Activated CD8-positive, alpha-beta memory T cell treated with anti-CD3 and anti-CD28 coated beads for 48 hours (primary cell): ENCODE data around the gene RFX2.
"Not testable (repeated sequence)": the region's sequence is repeated elsewhere in the genome, so short reads cannot be mapped to it uniquely, and the experiment has no call there.

ENCODE experiments used
- DNase-seq, 3 experiments: peaks; one replicate each; pipeline ENCODE4 v3.0.0-alpha.2; 2020; ENCODE audit warnings: low read depth in 2 of 3, low spot score in 2 of 3

RFX2 gene

DNA sequence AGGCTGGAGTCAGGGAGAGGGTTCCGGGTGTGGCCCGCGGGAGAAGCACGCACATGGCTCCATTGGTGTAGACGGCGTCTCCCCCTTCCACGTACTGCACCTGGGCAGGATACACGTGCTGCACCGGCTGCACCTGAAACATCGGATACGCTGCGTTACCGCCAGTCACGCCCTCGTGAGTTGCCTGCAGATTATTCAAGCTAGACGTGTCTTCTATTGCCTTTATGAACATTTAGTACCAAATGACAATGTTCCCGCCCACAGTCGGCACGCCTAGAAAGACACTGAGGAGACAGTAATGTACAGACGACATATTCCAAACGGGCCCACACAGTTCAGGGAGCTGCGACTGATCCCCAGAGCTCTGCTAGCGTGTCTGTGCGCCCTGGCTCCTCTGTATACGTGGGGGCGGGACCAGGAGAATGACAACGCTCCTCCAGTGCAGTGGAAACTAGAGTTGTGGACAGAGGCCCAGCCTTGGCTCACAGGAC is 68.3 kb downstream of the RFX2 start:
- DNase-seq: no peak

- no peak for DNase-seq
Measured at GRCh38 chr19:6041071-6041470, 69.2 kb downstream of the RFX2 start.

- DNase-seq: no peak
Measured at GRCh38 chr19:6039566-6040225, 70.6 kb downstream of the RFX2 start.

GRCh38 chr19:6038634-6039405 is 71.5 kb downstream of the RFX2 start:
- peak in 1 of 3 experiments; percentile 31 for DNase-seq

DNA sequence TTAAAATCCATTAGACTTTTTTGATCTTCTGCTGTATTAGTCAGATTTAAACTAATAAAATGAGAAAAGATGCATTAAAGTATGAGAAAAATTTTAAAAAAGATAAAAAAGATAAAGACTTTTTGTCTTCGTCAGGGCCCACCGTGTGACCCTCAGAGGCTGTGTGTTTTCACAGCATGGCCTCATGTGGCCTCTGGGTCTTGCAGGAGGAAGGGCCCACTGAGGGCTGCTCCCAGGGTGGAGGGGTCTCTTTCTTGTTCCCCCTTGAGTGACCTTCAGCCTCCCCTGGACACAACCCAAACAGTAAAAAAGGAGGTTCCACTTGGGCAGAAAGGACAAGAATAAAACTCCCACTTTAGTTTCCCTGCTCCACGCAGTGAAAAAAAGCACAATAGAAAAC is 75.3 kb downstream of the RFX2 start:
- DNase-seq: no peak

DNA sequence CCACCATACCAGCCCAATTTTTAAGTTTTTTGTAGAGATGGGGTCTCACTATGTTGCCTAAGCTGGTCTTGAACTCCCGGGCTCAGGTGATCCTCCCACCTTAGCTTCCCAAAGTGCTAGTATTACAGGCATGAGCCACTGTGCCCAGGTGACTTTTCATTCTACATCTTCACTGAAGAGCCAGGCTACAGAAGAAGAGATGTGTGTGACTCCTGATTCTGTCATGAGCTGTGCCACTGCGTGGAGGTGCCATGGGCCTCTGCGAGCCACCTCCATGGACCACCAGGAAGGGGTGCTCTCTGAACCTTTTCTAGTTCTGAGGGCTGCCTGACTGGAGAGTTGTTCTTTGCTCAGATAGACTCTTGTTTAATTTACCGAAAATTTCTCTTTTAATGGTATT is 75.8 kb downstream of the RFX2 start:
- DNase-seq: no peak

DNA sequence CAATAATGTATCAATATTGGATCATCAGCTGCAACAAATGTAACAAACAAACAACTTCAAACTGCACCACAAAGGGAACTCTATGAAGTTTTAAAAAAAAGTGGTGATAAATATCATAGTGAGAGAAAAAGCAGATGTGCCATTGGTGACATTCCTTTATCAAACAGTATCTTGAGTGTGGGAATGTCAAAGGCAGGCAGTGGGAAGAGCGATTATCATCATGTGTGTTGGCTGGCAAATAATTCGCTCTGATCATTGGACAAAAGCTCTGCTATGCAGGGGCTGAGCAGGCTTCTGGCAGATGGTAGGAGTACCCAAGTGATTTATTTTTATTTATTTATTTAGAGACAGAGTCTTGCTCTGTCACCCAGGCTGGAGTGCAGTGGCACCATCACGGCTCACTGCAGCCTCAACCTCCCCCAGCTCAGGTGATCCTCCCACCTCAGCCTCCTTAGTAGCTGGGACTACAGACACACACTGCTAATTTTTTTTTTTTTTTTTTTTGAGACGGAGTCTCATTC is 76.5 kb downstream of the RFX2 start:
- DNase-seq: no peak

GRCh38 chr19:6032827-6033226 is 77.5 kb downstream of the RFX2 start:
- no peak for DNase-seq

- DNase-seq: no peak
Measured at GRCh38 chr19:6032381-6032780, 77.9 kb downstream of the RFX2 start.

DNA sequence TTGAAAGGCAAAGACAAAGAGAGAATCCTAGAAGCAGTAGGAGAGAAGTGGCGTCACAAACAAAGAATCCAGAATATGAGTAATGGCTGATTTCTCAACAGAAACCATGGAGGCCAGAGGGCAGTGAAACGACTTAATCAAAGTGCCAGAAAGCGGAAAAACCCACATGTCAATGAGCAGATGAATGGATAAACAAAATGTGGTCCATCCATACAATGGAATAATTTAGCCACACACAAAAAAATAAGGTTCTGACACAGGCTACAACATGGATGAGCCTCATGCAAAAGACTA is 80.1 kb downstream of the RFX2 start:
- no peak for DNase-seq

- no peak for DNase-seq
Measured at GRCh38 chr19:6026390-6027227, 83.7 kb downstream of the RFX2 start.

- not testable (repeated sequence) for DNase-seq
Measured at GRCh38 chr19:6024756-6025155, 85.5 kb downstream of the RFX2 start.

DNA sequence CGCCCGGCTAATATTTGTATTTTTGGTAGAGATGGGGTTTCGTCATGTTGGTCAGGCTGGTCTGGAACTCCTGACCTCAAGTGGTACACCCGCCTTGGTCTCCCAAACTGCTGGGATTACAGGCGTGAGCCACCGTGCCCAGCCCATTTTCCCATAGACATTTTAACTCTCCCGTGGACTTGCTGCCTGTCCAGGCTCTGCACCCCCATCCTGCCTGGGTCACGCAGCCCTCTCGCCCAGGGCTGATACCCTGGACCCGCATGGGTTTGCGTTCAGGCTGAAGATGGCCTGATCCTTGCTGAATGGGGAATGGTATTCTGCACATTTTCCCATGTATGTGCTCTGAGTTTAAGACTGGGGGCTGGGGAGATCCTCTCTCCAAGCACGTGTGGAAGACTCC is 86.4 kb downstream of the RFX2 start:
- DNase-seq: no peak

GRCh38 chr19:6023085-6023682 is 87.1 kb downstream of the RFX2 start:
- no peak for DNase-seq

DNA sequence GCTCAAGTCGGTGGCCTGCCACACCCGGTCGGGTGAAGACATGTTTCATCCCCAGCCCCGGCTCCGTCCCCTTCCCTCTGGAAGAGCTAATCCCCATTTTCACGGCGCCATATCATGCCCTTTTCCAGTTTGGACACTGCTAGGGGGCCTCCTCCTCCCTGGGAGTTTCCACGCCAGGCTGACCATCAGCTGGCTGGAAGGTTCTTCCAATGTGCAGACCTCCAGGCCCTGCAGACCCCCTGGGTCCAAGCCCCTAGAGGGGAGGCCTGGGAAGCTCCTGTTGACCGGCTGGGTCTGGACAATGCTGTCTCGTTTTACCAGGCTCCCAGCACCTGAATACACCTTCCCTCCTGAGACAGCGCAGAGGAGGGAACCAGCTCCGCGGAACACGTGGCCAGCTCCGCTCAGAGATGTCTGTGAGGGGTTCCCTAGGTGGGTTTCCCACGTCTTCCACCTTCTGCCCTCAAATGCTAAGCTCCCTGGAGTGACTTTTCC is 87.7 kb downstream of the RFX2 start:
- no peak for DNase-seq

GRCh38 chr19:6021878-6022569 is 88.3 kb downstream of the RFX2 start:
- DNase-seq: peak; percentile 35 to 64 (median 52)

- no peak for DNase-seq
Measured at GRCh38 chr19:6020972-6021805, 89.1 kb downstream of the RFX2 start.

- no peak for DNase-seq
Measured at GRCh38 chr19:6020166-6020882, 90.0 kb downstream of the RFX2 start.

DNA sequence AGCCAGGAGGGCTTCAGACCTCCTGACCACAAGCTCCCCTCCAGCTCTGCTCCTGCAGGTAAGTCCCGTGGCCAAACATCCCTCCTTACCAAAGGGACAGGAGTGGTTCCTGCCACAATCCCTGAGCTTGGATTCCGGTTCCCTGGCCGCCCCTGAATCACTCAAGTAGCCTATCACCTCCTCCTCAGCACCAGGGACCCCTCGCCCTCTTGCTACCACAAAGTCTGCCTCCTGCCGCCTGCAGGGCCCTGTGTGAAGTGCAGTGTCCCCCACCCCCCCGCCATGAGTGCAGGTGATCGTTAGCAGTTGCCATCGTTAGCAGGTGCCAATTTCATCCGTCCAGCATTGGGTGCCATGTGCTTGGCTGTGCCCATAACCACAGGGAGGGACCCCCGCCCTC is 91.5 kb downstream of the RFX2 start:
- DNase-seq: no peak
